Stimulated activated CD4-positive, alpha-beta T cell treated with anti-CD3 and anti-CD28 coated beads, Interleukin-4, amount 100 ng/mL, for 24 hours (primary cell): ENCODE measurements around the gene FSCN2.

Experiments used
- DNase-seq: peaks from one replicate; pipeline ENCODE4 v3.0.0-alpha.2; 2020

The FSCN2 gene

GRCh38 chr17:81491761-81492160, 36.4 kb upstream of the FSCN2 start:
- no peak for DNase-seq

- no peak for DNase-seq
These were observed 36.0 kb upstream of the FSCN2 start for GRCh38 chr17:81492202-81492601.

- no peak for DNase-seq
These were observed 35.5 kb upstream of the FSCN2 start for GRCh38 chr17:81492706-81493105.

- DNase-seq: no peak
These were observed 34.8 kb upstream of the FSCN2 start for GRCh38 chr17:81493198-81494038.

GRCh38 chr17:81494626-81495377, 33.4 kb upstream of the FSCN2 start:
- no peak for DNase-seq

- no peak for DNase-seq
These were observed 29.1 kb upstream of the FSCN2 start for GRCh38 chr17:81498953-81499600.

- DNase-seq: no peak
These were observed 28.6 kb upstream of the FSCN2 start for GRCh38 chr17:81499601-81499970.

GRCh38 chr17:81500047-81500446, 28.1 kb upstream of the FSCN2 start:
- DNase-seq: no peak

- DNase-seq: no peak
These were observed 25.6 kb upstream of the FSCN2 start for GRCh38 chr17:81502471-81503017.

GRCh38 chr17:81503619-81504018, 24.6 kb upstream of the FSCN2 start:
- no peak for DNase-seq

- DNase-seq: no peak
These were observed 19.5 kb upstream of the FSCN2 start for GRCh38 chr17:81508639-81509206.

- DNase-seq: peak; percentile 48
These were observed 18.8 kb upstream of the FSCN2 start for GRCh38 chr17:81509207-81509971.

GRCh38 chr17:81509972-81510784, 18.0 kb upstream of the FSCN2 start:
- DNase-seq: peak; percentile 25

GRCh38 chr17:81510785-81511553, 17.2 kb upstream of the FSCN2 start:
- DNase-seq: peak; percentile 29

- DNase-seq: no peak
These were observed 16.7 kb upstream of the FSCN2 start for GRCh38 chr17:81511554-81511803.

- peak; percentile 47 for DNase-seq
These were observed 16.2 kb upstream of the FSCN2 start for GRCh38 chr17:81511804-81512561.

GRCh38 chr17:81512562-81513371, 15.4 kb upstream of the FSCN2 start, which contains the start of gene ACTG1:
ACTG1 (minus strand) TSS chr17:81512799; CDS start chr17:81512354, 445 bp downstream.
- DNase-seq: peak; percentile 90

GRCh38 chr17:81513372-81513752, 14.8 kb upstream of the FSCN2 start:
- peak; percentile 66 for DNase-seq
